Kidney (tissue), 14 donors: ENCODE results near the gene SMC1B. TPM values are rescaled to one million over a fixed set of nuclear protein-coding genes. Genes with fewer than 3 reads are reported as not detected.
"Not testable (repeated sequence)": the region's sequence is repeated elsewhere in the genome, so short reads cannot be mapped to it uniquely, and the experiment has no call there.

Experiments used
- DNase-seq, 5 donors: peaks; one replicate each; pipeline ENCODE4 v3.0.0-alpha.2; 2013 to 2020
- FAIRE-seq: peaks from 2 replicates; lab custom pipeline; 2012; peaks lifted over from hg19 to GRCh38; lab: Jason Lieb, UNC
- H3K27ac ChIP-seq, 2 donors: one replicate each; pipeline ENCODE4 v1.7.0; 2013; ENCODE audit warnings: low read depth in 2 of 2, low read length in 2 of 2, inconsistent platforms in 1 of 2
- H3K27me3 ChIP-seq: one replicate; pipeline ENCODE4 v1.7.1; 2013; ENCODE audit warnings: low read length, inconsistent platforms; ENCODE audit not compliant: control insufficient read depth, insufficient read depth
- H3K36me3 ChIP-seq, 3 donors: one replicate each; pipeline versions ENCODE4 v1.7.0 to v1.7.1; 2013; ENCODE audit warnings: low read length in 3 of 3, control low read depth in 1 of 3, inconsistent platforms in 1 of 3; ENCODE audit not compliant: insufficient read depth in 3 of 3, control insufficient read depth in 2 of 3
- H3K4me1 ChIP-seq, 3 donors: one replicate each; pipeline versions ENCODE4 v1.7.0 to v1.7.1; 2013; ENCODE audit warnings: low read length in 3 of 3, inconsistent platforms in 1 of 3, low read depth in 1 of 3; ENCODE audit not compliant: control insufficient read depth in 2 of 3, insufficient read depth in 2 of 3
- H3K4me3 ChIP-seq, 3 donors: one replicate each; pipeline versions ENCODE4 v1.7.0 to v1.8.1; 2013; ENCODE audit warnings: low read length in 3 of 3, control low read depth in 1 of 3, inconsistent platforms in 1 of 3
- H3K9ac ChIP-seq, 3 donors: one replicate each; pipeline versions ENCODE4 v1.7.0 to v1.7.1; 2013; ENCODE audit warnings: low read length in 3 of 3, control low read depth in 1 of 3, inconsistent platforms in 1 of 3
- H3K9me3 ChIP-seq, 3 donors: one replicate each; pipeline versions ENCODE4 v1.7.0 to v1.7.1; 2013; ENCODE audit warnings: low read length in 3 of 3, control low read depth in 1 of 3, inconsistent platforms in 1 of 3; ENCODE audit not compliant: control insufficient read depth in 2 of 3, insufficient read depth in 1 of 3
- CTCF ChIP-seq: IDR thresholded peaks from 3 replicates; pipeline ENCODE4 v1.5.1; 2012; ENCODE audit warnings: mild to moderate bottlenecking, moderate library complexity, borderline replicate concordance; ENCODE audit not compliant: insufficient read depth; ENCODE audit errors: extremely low read depth
- intact Hi-C: fragments of 100-400 bp; cut with DNase I; formaldehyde crosslinking; loops from one replicate; pipeline ENCODE4 v1.11.1; 2022
- polyA plus RNA-seq: library from polyadenylated mRNA; stranded (reverse); fragments of 350-450 nt; fragmentation: Illumina TruSeq; extraction: RNeasy Lipid Tissue Mini Kit (QIAGEN cat#74804); gene quantifications from one replicate; pipeline ENCODE4 v1.2.3, GENCODE V29; 2014; ENCODE audit warnings: low read depth, low replicate concordance; ENCODE audit not compliant: insufficient read depth
- total RNA-seq: library from RNA; stranded (reverse); fragmentation: NEBNext Ultra II Directional; extraction: Animal tissue kit (Norgen Biotek cat#: 25700); gene quantifications from one replicate; pipeline ENCODE4 v1.2.1, GENCODE V29; 2021
- donor health status: control.
- donor health status: control.
- donor health status: control.
- donor health status: control.
- donor health status: control.
- donor health status: DM: yes; HTN: yes; CAD: no.
- donor health status: Normal renal cell carcinoma (clear cell type).

The SMC1B gene
- total and polyA plus RNA-seq, 2 donors from 2014 or later: not detected

- Histone ChIP-seq H3K27ac (no peak overlapping the region), H3K27me3 (no peaks in the 10 kb centered on the region), H3K9ac (no peak overlapping the region), H3K36me3 (no peaks in the 10 kb centered on the region), H3K9me3 (no peaks in the 10 kb centered on the region), H3K4me1 (peaks cover 0 to 2% (median 2%) of the 10 kb centered on the region in 3 donors), H3K4me3 (no peak overlapping the region)
- DNase-seq (peak in 1 of 5 donors; percentile 66), FAIRE-seq (no peak)
- intact Hi-C loops: loop anchor here (10.0 kb wide), 1 partner anchor 106 kb away; no protein-coding TSS in a partner anchor
- TF ChIP-seq CTCF: no peak
These were observed 35.0 kb upstream of the SMC1B start for GRCh38 chr22:45448431-45448830.

- not testable (repeated sequence) for H3K27me3 ChIP-seq, H3K9ac ChIP-seq, H3K36me3 ChIP-seq, H3K4me1 ChIP-seq, DNase-seq, H3K27ac ChIP-seq, FAIRE-seq, H3K9me3 ChIP-seq, H3K4me3 ChIP-seq
- intact Hi-C loops: loop anchor here (10.0 kb wide), 1 partner anchor 107 kb away; no protein-coding TSS in a partner anchor
These were observed 34.2 kb upstream of the SMC1B start for GRCh38 chr22:45447596-45447995.

GRCh38 chr22:45446216-45446615 lies 32.8 kb upstream of the SMC1B start:
- FAIRE-seq: no peak

More at GRCh38 chr22:45446216-45446615, 32.8 kb upstream of the SMC1B start:
- H3K27me3 ChIP-seq: no peaks in the 10 kb centered on the region
- H3K9ac ChIP-seq: no peak overlapping the region
- peaks cover 0 to 2% (median 0%) of the 10 kb centered on the region in 3 donors for H3K4me1 ChIP-seq
- H3K36me3 ChIP-seq: no peaks in the 10 kb centered on the region
- no peaks in the 10 kb centered on the region for H3K9me3 ChIP-seq
- intact Hi-C loops: loop anchor here (10.0 kb wide), 1 partner anchor 109 kb away; no protein-coding TSS in a partner anchor
- TF ChIP-seq CTCF: no peak
- no peak for DNase-seq
- no peak overlapping the region for H3K4me3 ChIP-seq
- H3K27ac ChIP-seq: no peak overlapping the region
